A673 (cell line): ENCODE data around the gene XYLT1.

Experiments
- EZH2 ChIP-seq: fragments of 200-600 bp; sonication (generic); IDR thresholded peaks from 2 replicates; pipeline ENCODE4 v1.6.1; 2017; ENCODE audit warnings: borderline replicate concordance, low read depth, mild to moderate bottlenecking, mixed read lengths, antibody characterized with exemption, low read length; ENCODE audit not compliant: poor library complexity, severe bottlenecking
- TF ChIP-seq, protein P1 (sequence below): fragments of 300-800, 200-600 bp; sonication (generic); conservative IDR thresholded peaks from 2 replicates; pipeline ENCODE4 v1.5.1; 2017; ENCODE audit warnings: low read depth, mild to moderate bottlenecking, antibody characterized with exemption, low read length, moderate library complexity, mixed read lengths

GRCh38 chr16:17347624-17348023 lies 123.1 kb downstream of the XYLT1 start:
- TF ChIP-seq, protein P1, sequence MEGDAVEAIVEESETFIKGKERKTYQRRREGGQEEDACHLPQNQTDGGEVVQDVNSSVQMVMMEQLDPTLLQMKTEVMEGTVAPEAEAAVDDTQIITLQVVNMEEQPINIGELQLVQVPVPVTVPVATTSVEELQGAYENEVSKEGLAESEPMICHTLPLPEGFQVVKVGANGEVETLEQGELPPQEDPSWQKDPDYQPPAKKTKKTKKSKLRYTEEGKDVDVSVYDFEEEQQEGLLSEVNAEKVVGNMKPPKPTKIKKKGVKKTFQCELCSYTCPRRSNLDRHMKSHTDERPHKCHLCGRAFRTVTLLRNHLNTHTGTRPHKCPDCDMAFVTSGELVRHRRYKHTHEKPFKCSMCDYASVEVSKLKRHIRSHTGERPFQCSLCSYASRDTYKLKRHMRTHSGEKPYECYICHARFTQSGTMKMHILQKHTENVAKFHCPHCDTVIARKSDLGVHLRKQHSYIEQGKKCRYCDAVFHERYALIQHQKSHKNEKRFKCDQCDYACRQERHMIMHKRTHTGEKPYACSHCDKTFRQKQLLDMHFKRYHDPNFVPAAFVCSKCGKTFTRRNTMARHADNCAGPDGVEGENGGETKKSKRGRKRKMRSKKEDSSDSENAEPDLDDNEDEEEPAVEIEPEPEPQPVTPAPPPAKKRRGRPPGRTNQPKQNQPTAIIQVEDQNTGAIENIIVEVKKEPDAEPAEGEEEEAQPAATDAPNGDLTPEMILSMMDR: no peak
- no peak for TF ChIP-seq EZH2
